ENCODE data around the gene SPARCL1.
"Not testable (repeated sequence)": the region's sequence is repeated elsewhere in the genome, so short reads cannot be mapped to it uniquely, and the experiment has no call there.

The SPARCL1 gene

DNA sequence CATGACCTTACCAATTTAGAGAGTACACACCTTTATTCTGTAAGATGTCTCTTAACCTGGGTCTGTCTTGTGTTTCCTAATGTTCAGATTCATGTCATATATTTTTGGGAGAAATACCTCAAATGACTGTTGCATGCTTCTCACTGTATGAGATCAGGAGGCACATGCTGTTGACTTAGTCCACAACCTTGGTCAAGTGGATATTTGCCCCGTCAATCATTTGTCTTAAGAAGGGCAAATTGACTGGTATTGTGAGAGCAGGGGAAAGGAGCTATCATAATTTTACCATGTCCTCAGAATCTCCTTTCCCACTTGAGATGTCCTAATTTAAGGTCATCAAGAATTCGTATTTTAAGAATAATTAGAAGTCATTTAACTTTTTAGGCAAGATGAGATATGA, 95.8 kb downstream of the SPARCL1 start:
- DNase-seq = no peak

DNA sequence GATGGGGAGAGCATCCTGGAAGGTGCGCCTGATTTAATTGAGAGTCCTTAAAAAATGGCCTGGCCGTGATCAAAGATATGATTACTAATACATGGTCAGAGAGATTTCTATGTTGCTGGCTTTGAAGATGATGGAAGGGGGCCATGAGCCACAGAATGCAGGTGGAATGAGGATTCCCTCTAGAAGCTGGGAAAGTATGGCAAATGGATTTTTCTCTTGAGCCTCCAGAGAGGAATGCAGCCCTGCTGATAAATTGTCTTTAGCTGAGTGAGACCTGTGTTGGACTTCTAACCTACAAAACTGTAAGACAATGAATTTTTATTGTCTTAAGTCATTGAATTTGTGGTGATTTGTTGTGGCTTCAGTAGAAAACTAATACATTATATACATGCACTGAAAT, 99.1 kb downstream of the SPARCL1 start:
- no peak for DNase-seq

DNA sequence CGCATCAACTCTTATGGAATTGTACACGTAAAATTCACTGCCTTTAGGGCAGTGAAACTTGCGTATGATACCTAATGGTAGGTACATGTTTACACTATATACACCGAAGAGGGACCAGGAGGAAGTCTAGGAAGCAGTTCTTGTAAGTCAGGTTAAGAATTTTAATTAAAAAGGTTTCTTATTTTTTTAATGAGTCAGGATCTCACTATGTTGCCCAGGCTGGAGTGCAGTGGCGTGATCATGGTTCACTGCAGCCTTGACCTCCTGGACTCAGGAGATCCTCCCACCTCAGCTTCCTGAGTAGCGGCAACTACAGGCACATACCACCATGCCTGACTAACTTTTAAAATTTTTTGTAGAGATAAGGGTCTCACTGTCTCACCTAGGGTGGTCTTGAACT, 100.2 kb downstream of the SPARCL1 start:
- no peak for DNase-seq

DNA sequence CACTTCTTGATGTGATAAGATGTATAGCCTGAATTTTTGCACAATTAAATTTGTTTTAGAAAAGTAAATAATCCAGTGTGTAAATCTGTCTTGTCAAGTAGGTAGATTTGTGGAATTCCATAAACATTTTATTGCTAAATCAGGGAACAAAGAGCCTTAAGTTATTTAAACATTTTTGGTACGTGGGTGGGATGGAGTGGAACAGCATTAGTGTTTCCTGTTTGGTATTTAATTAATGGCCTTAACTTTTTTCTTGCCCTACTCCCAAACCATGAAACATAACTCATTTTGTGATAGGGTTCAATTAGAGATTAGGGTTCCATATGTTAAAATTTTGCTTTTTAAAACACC, 101.7 kb downstream of the SPARCL1 start:
- DNase-seq = no peak

DNA sequence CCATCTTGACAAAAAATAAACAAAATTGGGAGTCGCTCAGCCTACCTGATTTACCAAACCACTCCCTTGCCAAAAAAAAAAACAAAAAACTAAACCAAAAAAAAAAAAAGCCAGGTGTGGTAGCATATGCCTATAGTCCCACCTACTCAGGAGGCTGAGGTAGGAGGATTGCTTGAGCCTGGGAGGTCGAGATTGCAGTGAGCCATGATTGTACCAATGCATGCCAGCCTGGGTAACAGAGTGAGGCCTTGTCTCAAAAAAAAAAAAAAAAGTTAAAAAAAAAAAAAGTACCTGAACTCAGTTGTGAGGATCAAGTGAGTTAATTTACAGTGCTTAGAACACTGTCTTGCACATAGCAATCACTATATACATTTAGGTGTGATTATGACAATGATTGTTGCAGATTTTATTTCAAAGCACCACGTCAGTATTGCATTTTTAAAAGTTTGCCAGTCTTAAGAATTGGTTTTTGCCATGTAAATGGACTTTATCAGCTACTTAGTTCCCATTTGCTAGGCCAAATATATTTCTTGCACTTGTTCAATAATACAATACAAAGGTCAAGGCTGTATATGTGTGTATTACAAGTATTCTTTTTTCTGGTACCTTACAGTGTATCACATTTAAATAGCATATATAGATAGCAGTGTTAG, 102.2 kb downstream of the SPARCL1 start:
- no peak for DNase-seq

DNA sequence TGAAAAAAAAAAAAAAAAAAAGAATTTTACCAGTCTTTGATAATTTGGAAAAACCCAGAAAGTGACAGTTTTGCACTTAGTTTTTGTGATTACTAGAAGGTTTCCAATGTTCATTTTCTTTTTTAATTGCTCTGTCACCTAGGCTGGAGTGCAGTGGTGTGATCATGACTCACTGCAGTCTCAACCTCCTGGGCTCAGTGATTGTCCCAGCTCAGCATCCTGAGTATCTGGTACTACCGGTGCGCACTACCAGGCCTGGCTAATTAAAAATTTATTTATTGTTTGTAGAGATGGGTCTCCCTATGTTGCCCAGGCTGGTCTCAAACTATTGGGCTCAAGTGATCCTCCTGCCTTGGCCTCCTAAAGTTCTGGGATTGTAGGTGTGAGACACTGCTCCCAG, 103.5 kb downstream of the SPARCL1 start:
- no peak for DNase-seq

DNA sequence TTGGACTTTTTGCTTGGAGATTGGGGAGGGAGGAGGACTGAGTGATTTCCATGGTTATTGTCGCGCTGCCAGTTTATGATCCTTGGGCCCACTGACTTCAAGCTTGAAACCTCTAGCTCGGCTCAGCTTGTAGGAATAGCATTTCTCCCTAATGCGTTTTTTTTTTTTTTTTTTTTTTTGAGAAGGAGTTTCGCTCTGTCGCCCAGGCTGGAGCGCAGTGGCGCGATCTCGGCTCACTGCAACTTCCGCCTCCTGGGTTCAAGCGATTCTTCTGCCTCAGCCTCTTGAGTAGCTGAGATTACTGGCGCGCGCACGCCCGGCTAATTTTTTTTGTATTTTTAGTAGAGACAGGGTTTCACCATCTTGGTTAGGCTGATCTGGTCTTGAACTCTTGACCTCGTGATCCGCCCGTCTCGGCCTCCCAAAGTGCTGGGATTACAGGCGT, 105.1 kb downstream of the SPARCL1 start:
- not testable (repeated sequence) for DNase-seq

All from RPMI8226 (cell line).